GM21360 (cell line): ENCODE measurements around the gene ADARB2.

Experiments
- ATAC-seq: cut with Tn5 transposase; IDR thresholded peaks from one replicate; pipeline ENCODE4 v1.9.1; 2021; ENCODE audit warnings: mild to moderate bottlenecking, moderate library complexity; ENCODE audit not compliant: unreplicated experiment

ADARB2 gene

DNA sequence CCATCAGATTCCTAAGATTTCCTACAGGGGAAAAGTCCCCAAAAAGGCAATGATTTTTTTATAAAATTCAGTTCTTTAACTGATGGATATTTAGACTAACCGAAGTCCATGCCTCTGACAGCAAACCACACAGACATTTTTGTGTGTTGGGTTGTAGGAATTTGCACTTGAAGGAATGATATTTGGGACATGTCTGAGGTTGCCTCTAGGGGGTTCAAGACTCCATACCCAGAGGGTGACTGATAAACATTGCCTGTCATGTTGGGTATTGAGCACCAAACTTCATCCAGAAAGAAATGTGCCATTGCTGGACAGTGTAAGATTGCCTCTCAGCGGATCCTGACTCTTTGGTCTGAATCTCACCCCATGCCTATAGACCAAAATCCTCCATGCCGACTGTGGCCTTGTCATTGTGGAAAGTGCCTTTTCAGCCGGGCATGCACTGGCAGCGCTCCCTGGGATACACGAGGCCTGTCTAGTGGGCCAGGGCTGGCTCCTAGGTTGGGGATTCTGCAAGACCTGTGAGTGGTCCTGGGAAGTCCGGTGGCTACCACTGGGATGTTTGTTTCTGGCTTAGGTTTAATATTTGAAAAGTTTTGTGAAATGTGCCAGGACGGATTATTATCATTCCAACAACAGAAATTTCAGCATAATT is 428.2 kb downstream of the ADARB2 start:
- ATAC-seq = no peak

GRCh38 chr10:1308173-1308961 is 429.0 kb downstream of the ADARB2 start:
- no peak for ATAC-seq

- no peak for ATAC-seq
These were observed 436.2 kb downstream of the ADARB2 start for GRCh38 chr10:1301143-1301542.

DNA sequence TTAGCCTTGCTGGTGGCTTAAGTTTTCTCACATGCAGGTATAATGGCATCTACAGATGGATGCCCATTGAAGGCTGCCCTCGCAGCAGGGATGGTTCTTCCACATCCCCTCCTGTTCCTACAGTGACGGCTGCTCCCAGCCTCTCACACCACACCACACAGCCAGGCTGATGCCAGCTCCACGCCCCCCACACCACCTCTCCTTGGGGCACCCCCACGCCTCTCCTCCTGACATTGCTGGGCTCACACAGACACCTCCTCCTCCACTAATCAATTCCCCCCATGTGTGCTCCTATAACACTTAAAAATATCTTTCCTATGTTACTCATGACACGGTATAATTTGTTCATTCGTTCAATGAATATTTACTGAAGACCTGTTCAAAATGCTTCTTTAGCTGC is 437.1 kb downstream of the ADARB2 start:
- ATAC-seq = no peak

DNA sequence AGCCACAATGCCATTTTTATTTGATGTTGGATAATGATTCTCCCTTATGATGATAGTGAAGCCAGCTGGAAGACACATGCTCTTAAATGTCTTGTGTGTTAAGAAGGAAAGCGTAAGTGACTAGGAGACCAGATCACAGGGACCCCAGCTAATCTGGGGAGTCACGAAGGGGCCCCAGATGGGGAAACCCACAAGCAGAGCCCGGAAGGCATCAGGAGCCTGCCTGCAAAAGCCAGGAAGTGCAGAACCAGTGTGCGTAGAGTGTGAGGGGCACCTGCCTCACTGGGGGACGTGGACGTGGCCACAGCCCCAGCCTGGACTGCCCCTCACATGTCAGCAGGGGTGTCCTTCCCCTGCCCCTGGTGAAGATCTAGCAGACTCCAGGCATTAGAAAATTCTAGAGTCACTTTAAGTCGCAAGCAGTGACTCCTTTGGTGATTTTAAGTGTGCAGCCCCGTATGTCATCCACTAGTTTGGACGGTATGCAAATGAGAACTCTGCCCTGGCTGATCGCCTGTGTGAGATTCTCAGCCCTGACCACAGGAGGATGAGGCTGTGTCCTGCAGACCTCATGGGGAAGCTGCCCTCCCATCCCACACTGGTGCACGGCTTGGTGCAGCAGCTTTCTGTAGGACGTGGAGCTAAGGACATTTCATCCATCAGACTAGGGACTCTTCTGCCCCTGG is 438.1 kb downstream of the ADARB2 start:
- ATAC-seq = no peak

- ATAC-seq = no peak
These were observed 439.6 kb downstream of the ADARB2 start for GRCh38 chr10:1297566-1298301.

GRCh38 chr10:1295756-1296480 is 441.4 kb downstream of the ADARB2 start:
- ATAC-seq = no peak

DNA sequence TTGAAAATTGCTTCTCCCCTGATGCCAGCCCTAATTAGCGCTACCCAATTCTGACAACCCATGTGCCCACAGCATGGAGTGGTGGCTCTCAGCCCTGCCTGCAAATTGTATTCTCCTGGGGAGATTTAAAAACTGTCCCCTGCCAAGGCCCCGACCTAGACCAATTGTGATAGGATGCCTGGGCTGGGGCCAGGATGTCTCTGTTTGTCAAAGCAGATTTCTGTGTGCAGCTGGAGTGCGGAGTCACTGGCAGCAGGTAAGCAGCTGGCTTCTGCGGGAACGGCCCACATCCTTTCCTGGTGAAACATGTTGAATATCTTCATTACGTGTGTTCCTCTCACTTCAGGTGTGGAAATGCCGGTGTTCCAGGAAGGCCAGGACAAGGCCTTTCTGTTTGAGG is 442.6 kb downstream of the ADARB2 start:
- ATAC-seq = no peak

- no peak for ATAC-seq
These were observed 443.5 kb downstream of the ADARB2 start for GRCh38 chr10:1293636-1294435.

DNA sequence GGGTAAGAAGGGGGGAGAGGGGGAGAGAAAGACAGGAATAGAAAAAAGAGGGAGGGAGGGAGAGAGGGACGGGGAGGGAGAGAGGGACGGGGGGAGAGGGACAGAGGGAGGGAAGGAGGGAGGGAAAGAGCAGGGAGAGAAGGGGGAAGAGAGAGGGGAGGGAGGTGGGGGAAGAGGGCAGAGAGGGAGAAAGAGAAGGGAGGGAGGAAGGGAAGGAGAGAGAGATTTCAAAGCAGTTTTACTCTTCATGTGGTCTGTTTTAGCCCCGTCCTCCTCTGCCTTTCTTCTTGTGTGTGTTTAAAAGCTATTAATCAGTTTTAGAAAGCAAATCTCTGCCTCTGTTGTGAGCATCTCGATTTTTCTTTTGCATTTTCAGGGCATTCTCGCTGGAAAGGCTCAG is 444.2 kb downstream of the ADARB2 start:
- no peak for ATAC-seq

DNA sequence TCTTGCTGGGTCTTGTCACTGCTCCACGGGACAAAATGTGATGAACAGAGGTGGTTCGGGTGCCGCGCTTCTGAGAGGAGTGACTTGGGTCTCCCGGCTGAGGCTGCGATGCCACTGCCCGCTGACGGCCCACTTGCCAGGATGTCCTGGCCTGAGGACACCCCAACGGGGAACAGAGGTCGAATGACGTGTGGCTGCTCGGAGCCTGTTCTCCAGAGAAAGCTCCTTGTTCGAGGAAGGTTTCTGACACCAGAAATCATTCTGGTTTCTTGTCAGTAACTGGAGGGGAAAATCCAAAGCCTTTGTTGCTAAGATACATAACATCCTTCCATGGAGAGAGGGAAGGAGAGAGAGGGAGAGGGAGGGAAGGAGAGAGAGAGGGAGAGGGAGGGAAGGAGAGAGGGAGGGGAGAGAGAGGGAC is 444.7 kb downstream of the ADARB2 start:
- no peak for ATAC-seq

DNA sequence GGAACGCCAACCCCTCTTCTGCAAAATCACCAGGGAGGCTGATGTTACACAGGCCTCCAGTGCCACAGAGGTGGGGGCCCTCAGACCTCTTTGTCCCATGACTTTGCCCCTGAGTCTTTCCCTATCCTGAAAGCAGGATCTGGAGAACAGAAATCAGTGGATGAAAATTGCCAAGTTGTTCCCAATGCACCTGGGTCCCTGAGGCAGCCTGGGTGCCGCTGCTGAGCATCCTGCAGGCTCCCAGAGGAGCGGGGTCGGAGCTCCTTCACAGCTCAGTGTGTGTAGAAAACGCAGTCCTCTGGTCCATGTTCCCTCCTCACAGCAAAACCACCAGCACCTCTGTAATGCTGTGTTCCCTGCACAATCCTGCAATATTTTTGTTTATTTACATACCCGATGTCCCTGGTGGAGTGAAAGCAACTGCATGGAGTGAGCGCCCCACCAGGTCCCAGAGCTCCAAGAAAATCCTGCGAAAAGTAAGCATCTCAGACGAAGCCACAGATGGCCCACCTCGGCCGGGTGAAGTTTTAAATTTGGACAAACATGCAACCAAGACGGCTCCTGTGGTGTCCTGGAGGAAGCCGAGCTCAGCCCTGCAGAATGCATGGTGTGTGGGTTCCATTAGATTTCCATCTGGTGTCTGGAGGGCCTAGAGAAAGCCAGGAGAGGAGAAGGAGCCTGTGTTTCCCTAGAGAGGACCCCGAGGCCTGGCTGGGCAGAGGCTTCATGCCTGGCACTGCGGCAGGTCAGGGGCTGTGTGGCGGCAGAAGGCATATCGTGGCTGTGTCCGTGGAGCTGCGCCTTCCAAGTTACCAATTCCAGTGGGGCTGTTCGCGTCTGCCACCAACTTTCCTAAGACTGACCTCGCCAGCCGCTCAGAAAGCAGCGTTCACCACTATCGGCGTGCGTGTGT is 445.9 kb downstream of the ADARB2 start:
- no peak for ATAC-seq

DNA sequence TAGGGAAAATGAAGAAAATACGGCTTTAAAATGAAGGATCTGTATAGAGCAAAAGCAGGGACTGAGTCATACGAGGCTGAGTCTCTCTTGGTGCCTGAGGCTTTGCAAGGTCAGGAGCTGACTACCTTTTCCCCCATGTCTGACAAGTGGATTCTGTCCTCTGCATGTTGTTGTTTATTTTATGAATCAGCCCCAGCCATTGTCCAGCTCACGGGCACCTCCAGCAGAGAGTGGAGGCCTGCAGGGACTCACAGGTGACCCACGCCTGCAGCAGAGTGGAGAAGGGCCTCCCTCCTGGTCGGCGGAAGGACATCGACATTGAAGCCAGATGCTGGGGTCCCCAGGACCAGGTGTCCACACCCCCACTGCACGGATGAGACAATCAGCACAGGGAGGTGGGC is 447.3 kb downstream of the ADARB2 start:
- no peak for ATAC-seq

GRCh38 chr10:1289591-1289990 is 447.7 kb downstream of the ADARB2 start:
- no peak for ATAC-seq

GRCh38 chr10:1287971-1288401 is 449.3 kb downstream of the ADARB2 start:
- ATAC-seq = no peak

GRCh38 chr10:1287487-1287886 is 449.8 kb downstream of the ADARB2 start:
- no peak for ATAC-seq

GRCh38 chr10:1284076-1284475 is 453.2 kb downstream of the ADARB2 start:
- ATAC-seq = no peak

DNA sequence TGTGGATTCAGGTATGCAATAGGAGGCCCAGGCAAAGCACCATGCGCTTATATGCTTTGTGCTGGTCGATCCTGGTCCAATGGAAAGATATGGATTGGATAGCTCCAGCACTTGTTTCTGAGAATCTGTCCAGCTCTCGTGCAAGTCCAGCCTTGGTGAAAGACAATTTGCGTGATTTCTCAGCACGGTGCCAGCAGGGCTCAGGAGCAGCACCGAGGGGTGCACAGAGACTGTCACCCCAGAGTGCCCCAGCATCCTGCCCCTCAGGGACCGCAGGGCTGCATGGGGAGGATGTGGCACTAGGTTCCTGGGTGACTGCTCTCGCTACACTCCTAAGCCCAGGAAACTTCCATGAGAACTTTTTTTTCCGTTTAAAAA is 455.9 kb downstream of the ADARB2 start:
- no peak for ATAC-seq
